CD4-positive, alpha-beta T cell treated with Interleukin-1 beta for 1 hour (primary cell): ENCODE results near the gene TWIST2.

Experiments used
- DNase-seq, 2 donors: peaks; one replicate each; pipeline ENCODE4 v3.0.0-alpha.2; 2020 to 2022

The TWIST2 gene

DNA sequence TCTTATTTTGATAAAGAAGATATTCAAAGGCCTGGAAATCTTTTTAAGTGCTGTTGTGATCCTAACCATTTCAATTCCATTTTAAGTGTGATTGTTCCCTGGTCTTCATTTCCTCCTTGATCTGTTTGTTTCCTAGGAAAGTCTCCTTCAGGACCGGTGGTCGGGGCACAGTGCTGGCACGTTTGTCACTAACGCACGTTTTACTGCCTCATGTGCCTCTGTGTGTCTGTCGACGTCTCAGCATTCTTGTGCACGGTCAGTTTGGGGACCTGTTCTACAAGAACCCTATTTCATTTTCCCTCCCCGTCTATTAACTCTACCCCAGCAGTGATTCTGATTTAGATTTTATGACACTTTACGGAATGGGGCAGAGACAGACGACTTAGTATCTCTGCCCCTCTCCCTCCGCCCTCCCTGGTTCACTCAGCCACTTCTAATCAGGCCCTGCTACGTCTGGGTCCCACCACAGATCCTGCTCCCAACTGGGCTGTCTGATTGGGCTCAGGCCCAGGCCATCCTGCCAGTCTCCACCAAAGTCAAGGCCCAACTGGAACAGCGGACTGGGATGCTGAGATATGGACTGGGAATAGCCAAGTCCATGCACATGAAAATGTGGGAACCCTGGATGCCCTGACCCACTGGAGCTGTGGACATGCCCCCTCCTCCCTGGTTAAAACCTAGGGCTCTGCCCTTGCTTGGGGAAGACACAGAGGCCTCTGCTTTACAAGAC lies 95.6 kb downstream of the TWIST2 start:
- DNase-seq = no peak

DNA sequence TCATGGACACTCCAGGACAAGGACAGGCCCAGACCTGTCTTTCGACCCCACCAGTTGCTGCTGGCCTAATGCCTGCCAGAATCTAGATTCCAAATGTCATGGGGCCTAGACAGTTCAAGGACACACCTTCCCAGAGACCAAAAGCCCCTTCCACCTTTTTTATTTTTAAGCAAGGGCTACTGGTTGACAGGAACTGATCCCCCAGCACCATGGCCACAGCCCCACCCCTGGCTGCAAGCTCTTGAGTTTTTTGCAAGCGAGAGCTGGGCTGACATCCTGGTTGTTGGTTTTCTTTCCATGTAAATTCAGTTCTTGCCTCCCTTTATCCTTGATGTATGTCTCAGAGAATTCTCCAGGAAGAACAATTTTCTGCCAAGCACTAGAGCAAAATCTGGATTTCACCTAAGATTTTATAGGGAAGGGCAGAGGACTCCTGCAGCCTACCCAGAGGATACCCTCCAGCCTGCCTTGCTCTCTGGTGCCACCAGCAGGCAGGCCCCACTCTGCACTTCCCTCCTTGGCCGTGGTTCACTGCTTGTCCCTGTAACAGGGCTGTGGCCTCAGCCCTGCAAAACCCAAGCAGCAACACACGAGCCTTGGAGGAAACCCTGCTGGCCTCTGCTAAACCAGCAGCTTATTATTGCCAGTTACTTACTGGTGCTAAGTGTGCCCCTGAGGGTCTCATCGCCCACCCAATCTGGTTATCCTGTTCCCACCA lies 97.7 kb downstream of the TWIST2 start:
- DNase-seq = no peak

DNA sequence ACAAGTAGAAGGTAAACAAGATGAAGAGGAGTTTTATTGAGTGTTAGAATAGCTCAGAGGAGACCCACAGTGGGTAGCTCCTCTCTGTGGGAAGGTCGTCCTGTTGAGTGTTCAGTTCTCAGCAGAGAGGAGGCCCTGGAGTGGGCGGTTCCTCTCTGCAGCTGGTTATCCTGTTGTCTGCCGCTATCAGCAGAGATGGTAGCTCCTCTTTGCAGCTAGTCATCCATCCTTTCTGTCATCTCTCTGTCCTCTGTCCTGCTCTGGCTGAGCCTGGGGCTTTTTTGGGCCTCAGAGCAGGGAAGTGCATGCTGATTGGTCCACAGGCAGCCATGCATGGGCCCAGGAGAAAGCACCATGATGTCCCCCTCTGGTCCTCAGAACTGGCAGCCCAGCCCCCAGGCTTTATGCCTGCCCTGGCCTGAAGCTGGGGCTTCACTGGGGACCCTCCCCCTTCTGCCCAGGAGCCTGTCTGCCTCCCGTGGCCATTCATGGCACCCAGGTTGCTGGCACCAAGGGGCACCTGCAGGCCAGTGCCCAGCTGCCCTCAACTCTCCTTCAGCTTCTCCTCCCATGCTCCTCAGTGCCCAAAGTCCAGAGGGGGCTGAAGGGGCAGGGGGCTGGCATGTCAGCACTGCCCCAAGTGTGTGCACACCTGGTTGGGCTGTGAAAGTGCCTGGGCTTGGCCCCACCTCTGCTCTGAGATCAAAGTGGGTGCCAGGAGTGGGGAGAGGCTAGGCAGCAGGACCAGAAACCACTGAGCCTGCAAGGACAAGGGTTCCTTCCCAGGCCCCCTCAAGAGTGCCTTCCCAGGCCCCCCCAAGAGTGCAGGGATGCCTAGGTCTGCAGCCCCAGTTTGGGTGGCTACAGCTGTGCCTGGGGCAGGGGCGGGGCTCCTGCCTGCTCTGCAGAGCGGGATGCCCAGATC lies 98.7 kb downstream of the TWIST2 start:
- no peak for DNase-seq

DNA sequence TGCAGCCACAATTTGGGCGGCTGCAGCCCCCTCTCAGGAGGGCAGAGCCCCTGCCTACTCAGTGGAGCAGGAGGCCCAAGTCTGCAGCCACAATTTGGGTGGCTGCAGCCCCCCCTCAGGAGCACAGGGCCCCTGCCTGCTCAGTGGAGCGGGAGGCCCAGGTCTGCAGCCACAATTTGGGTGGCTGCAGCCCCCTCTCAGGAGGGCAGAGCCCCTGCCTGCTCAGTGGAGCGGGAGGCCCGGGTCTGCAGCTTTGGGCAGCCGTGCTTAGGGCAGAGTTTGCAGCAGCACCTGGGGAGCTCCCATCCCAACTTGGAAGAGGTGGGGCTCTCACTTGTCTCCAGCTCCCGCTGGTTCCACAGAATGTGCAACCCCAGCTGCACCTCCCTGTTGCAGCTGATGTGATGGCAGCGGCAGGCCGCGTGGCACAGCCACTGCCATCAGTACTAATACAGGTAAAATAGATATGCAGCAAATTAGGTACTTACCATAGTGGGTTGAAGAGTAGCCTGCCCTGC lies 99.4 kb downstream of the TWIST2 start:
- DNase-seq = no peak

DNA sequence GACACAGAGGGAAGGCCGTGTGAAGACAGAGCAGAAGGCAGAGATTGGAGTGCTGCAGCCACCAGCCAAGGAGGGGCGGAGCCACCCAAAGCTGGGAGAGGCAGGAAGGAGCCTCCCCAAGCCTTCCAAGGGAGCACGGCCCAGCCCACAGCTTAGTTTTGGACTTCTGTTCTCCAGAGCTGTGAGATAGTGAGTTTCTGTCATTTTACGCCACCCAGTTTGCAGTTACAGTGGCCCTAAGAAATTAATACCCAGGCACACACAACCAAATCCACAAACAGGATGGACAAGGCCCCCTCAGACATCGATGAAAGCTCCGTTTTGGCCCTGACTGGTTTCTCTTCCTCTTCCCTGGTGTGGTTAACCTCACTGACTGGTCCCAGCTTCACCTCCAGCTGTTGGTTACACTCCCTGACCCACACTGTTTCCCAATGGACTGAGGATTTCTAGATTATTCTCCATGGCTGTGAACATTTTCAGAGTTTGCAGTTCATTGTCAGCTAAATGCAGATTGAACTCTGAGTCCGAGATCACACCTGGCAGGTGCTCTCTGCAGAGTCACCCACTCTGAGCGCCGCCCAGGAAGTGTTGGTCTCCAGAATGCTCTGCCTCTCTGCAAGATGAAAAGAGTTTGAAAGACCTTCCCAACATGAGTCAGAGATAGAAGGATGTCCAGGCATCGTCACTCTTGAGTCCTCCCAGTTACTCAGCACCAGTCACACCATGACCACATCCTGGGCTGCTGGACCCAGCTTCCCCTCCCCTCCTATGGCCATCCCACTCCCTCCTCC lies 100.2 kb downstream of the TWIST2 start:
- no peak for DNase-seq

DNA sequence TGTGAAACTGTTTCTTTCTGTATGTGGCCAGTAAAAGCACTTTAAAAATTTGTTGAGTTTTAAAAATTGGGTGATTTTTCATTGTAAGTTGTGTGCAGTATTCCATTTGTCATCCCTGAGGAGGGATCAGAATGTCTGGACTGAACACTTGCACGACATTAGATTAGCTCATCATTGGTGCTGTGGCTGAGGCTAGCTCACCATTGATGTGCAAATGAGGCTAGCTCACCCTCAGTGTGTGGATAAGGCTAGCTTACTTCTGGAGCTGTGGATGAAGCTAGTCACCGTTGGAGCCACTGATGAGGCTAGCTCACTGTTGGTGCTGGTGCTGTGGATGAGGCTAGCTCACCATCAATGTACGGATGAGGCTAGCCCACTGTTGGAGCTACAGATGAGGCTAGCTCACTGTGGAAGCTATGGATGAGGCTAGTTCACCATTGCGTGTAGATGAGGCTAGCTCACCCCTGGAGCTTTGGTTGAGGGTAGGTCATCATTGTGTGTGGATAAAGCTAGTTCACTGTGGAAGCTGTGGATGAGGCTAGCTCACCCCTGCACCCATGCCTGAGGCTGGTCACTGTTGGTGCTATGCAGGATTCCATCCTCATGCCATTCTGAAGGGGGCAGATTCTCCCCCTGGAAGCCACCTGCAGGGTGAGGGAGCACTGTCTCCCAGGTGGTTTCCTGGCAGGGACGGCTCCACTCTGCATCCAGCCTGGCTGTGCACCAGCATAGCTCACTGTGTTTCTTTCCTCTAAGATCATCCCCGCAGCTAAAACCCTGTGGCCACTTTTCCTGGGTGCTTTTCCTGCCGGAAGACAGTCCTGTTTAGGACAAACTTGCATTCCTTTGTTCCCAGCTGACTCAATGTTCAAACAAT lies 101.1 kb downstream of the TWIST2 start:
- DNase-seq = no peak

DNA sequence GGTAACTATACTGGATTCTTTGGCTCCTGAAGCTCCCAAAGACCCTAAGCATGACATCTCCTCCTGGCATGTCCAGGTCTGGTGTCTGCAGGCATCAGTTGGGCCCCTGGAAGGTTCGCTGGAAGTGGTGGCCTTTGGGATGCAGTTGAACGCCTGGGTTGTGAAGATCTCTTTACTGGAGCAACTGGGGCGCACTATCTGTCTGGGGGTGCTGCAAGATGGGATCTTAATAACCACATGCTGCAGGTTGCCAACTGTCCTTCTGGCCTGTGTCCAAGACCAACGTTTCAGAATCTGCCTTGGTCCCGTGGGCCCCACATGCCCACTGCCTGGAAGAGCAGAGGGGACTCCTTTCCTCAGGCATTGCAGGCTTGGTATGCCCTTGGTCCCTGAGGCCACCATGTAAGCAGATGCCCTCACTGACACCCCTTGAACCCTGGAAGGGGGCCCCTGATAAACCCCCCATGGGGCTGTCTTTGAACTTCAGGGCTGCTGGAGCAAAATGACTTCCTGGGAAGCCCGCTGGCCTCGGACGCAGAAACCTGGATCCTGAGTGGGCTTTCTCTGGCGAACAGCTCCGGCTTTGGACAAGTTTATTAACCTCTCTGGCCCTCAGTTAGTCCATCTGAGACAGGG lies 101.9 kb downstream of the TWIST2 start:
- no peak for DNase-seq

DNA sequence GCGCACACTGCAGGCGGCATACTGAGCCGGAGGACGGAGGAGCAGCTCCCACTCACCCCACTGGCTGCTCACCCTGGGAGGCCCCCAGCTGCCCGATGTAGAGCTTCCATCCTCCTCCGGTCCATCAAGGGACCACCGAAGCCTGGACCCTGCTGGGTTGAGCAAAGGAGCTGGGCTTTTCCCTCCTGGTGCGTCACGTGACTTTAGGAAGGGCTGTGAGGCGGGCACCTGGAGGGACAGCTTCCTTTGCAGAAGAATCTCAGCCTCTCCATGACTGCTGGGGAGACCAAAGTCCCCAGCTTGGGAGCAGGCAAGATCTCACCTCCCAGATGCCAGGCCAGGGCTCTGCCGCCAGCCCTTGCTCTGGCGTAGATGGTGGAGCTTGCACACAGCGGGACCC lies 102.7 kb downstream of the TWIST2 start:
- no peak for DNase-seq

DNA sequence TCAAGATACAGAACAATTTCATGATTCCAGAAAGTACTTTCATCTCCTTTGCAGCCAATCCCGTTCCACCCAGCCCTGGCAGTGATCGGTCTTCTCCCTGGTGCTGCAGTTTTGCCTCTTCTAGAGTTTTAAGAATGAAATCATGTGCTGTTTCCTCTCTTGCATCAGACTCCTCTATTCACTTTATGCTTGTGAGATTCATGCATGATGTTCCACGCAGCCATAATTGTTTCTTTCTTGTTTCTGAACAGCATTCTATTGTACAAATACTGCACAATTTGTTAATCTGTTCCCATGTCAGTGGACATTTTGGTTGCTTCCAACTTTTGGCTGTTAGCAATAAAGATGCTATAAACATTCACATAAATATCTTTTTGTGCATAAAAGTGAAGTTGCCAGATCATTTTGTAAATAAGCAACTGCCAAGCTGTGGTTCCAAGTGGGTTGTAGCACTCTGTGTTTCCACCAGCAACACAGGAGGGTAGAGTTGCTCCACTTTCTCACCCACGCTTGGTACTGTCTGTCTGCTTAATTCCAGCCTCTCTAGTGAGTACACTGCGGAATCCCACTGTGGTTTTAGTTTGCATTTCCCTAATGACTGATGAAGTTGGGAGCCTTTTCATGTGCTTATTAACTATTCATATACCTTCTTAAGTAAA lies 104.5 kb downstream of the TWIST2 start:
- DNase-seq = no peak

DNA sequence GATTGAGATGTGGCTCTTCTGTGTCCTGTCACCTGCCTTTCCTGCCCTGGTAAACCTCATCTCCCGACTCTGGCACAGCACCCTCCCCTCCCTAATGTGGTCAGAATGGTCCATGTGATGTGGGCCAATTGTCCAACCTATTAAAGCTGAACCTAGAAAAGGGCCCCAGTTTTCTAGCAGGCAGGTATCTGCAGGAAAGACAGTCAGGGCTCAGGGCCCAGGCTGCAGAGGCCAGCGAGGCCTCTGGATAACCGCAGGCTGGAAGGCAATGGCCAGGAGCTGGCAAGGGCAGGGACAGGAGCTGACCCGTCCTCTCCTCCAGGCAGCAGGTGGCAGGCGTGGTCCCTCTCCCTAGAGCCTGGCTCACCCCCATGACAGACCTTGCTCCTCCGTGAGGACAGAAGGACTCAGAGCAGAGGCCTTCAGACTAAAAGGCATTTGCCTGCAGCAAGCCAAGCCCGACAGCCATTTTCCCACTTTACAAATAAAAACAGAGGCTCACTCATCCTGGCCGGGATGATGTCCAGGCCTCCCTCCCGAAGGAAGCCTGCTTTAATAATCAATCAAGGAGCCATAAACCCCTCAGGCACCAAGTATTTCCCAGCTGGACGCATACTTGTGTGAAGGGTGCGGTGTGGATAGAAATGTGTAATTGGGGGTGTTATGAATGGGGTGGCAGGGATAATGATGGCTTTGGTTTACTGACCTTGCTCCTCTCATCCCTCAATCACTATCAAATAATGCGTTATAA lies 107.1 kb downstream of the TWIST2 start:
- DNase-seq = no peak

DNA sequence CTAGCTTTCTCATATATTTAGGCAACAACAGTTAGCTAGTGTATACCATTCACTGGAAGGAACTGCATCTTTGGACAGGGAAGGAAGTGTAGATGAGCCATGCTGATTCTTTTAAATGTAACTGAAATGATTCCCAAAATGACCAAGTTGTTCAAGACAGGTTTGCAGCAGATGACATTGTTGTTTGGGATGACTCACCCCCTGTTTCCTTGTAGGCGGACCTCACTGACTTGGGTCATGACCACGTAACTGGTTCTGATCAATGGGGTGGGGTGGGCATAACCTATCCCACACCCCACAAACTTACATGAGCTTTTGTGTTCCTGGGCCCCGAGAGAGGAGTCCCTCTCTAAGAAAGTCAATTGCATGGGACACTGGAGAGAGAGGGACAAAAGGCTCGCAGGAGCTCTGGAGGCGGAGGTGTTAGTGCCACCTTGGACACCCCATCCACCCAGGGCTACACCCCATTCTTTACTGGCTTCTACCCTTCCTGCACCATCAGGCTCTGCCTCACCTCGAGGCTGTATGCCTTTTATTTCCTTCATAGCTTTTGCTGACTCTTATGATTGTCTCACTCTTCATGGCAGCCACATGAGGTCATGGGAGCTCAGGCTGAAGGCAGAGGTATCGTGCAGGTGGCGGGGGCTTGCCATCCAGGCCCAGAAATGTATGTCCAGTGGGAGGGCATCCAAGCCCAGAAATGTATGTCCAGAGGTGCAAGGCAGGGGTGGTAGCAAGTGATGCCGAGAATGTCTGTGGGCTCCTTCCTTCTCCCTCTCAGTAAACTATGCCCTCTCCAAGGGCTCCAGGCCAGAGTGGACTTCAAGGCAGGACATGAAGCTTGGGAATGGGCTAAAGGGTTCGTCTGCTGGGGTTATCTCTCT lies 108.0 kb downstream of the TWIST2 start:
- no peak for DNase-seq

DNA sequence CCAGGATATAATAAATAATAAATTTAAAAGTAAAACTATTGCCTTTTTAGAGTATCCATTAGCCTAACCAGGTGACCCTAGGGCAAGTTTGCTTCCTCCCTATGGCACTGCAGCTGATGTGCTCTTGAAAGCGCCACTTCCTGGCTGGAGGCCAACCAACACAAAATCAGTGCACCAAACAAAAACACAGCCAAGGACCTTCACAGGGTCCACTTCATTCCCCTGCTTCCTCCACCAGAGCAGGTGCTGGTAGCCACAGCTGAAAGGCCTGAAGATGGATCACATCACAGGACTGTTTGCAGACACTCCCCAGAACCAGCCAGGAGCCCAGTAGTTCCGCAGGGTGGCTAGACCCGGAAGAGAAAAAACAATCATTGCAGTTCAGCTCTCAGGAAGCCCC lies 108.8 kb downstream of the TWIST2 start:
- DNase-seq = no peak
